Measurements from ENCODE around the gene KIAA0930. TPM values are rescaled to one million over a fixed set of nuclear protein-coding genes. Genes with fewer than 3 reads are reported as not detected.
"Not testable (repeated sequence)": the region's sequence is repeated elsewhere in the genome, so short reads cannot be mapped to it uniquely, and the experiment has no call there.

Gene KIAA0930
- polyA plus RNA-seq, 5 donors, result 13.2 to 19.6 (median 16.8) TPM

- no peak for DNase-seq
Observed at GRCh38 chr22:45203150-45203951, 37.3 kb downstream of the KIAA0930 start.

- DNase-seq, result no peak
Observed at GRCh38 chr22:45202333-45203149, 38.2 kb downstream of the KIAA0930 start.

GRCh38 chr22:45201678-45202332, 38.9 kb downstream of the KIAA0930 start:
- DNase-seq, result no peak

GRCh38 chr22:45200860-45201511, 39.7 kb downstream of the KIAA0930 start:
- no peak for DNase-seq

- DNase-seq, result no peak
Observed at GRCh38 chr22:45200230-45200629, 40.5 kb downstream of the KIAA0930 start.

GRCh38 chr22:45199723-45200122, 41.0 kb downstream of the KIAA0930 start:
- DNase-seq, result no peak

- no peak for DNase-seq
Observed at GRCh38 chr22:45198463-45198795, 42.3 kb downstream of the KIAA0930 start.

GRCh38 chr22:45197606-45198462, 42.9 kb downstream of the KIAA0930 start:
- DNase-seq, result no peak

GRCh38 chr22:45196926-45197605, 43.6 kb downstream of the KIAA0930 start:
- no peak for DNase-seq

- DNase-seq, result no peak
Observed at GRCh38 chr22:45196308-45196707, 44.4 kb downstream of the KIAA0930 start.

- DNase-seq, result no peak
Observed at GRCh38 chr22:45195616-45196015, 45.1 kb downstream of the KIAA0930 start.

GRCh38 chr22:45194686-45195085, 46.0 kb downstream of the KIAA0930 start:
- DNase-seq, result no peak

GRCh38 chr22:45192701-45193187, 48.0 kb downstream of the KIAA0930 start:
- DNase-seq, result no peak

GRCh38 chr22:45191746-45192145, 48.9 kb downstream of the KIAA0930 start:
- DNase-seq, result not testable (repeated sequence)

GRCh38 chr22:45190202-45190872, 50.4 kb downstream of the KIAA0930 start:
- DNase-seq, result peak; percentile 12 to 16

- DNase-seq, result no peak
Observed at GRCh38 chr22:45188779-45189178, 51.9 kb downstream of the KIAA0930 start.

- no peak for DNase-seq
Observed at GRCh38 chr22:45187891-45188290, 52.8 kb downstream of the KIAA0930 start.

- DNase-seq, result no peak
Observed at GRCh38 chr22:45185718-45186514, 54.8 kb downstream of the KIAA0930 start.

GRCh38 chr22:45183974-45184373, 56.7 kb downstream of the KIAA0930 start:
- no peak for DNase-seq

Measured in right lung (tissue), 5 donors.